T47D (cell line): ENCODE data around the gene CEP131.
"Not testable (repeated sequence)": the region's sequence is repeated elsewhere in the genome, so short reads cannot be mapped to it uniquely, and the experiment has no call there.

Experiments
- DNase-seq, 2 experiments: peaks; one replicate each; pipeline versions ENCODE4 v3.0.0 to v3.0.0-alpha.2; 2011 to 2012; ENCODE audit warnings: low read depth in 1 of 2, low spot score in 1 of 2
- JUND ChIP-seq: IDR thresholded peaks from 2 replicates; pipeline ENCODE4 v1.6.1; 2012; ENCODE audit warnings: low read depth
- in situ Hi-C: cut with HindIII; loops from 2 replicates; pipeline ENCODE4 v1.10.0; 2016; ENCODE audit warnings: low sequenced_read_pairs, low pct_unique_long_range_greater_than_20kb

Gene CEP131

DNA sequence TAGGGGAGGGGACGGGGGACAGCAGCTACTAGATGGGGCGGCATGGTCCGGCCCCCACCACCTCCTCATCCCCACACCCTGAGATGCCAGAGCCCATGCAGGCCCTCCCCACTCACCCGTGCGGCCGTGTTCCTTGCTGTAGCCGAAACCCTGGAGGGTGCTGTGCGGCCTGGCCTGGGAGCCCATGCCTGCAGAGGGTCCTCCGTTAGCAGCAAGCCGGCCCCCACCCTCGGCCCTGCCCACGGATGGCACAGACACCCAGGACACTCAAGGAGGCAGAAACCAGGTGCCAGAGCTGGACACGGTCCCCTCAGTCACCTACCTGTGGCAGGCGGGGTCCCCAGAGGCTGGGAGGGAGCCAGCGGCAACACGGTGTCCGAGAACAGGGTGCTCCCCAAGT lies 10.6 kb upstream of the CEP131 start:
- no peak for TF ChIP-seq JUND
- DNase-seq = no peak
- in situ Hi-C loops = no loop called here

GRCh38 chr17:81232616-81233241 lies 10.0 kb upstream of the CEP131 start:
- TF ChIP-seq JUND = no peak
- no peak for DNase-seq
- in situ Hi-C loops = no loop called here

DNA sequence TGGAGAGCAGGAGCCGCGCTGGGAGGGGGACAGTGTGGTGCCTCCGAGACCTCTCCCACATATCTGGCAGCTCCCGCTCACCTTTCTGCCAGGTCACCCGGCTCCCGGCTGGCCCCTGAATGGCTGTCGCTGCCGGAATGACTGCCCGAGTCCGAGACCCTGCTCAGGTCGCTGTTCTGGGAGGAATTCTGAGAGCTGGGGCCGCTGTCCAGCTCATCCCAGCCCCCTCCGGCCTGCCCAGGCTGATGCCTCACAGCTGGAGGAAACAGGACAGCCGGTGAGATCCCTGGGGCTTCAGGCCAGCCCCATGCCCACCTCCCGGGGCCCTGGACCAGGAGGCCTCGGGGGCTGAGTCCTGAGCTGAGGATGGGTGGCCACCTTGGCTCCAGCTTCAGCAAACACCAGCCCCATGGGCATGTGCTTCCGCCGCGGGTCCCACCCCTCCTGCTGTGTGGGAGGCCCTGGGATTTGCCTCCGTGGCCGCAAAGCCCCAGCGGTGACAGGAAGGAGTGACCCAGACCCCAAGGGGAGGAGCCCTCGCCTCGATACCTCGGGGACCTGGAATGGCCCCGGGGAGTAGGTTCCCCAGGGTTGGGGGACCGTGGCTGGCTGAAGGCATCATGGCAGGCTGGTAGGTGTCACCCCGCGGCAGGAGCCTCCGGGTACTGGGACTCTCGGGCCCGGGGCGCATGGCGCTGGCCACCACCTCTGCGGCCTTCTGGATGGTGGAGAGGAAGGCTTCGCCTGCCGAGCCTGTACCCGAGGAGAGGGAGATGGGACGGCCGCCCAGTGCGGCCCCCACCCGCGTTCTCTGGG lies 9.2 kb upstream of the CEP131 start:
- no peak for DNase-seq
- no peak for TF ChIP-seq JUND
- in situ Hi-C loops = no loop called here

DNA sequence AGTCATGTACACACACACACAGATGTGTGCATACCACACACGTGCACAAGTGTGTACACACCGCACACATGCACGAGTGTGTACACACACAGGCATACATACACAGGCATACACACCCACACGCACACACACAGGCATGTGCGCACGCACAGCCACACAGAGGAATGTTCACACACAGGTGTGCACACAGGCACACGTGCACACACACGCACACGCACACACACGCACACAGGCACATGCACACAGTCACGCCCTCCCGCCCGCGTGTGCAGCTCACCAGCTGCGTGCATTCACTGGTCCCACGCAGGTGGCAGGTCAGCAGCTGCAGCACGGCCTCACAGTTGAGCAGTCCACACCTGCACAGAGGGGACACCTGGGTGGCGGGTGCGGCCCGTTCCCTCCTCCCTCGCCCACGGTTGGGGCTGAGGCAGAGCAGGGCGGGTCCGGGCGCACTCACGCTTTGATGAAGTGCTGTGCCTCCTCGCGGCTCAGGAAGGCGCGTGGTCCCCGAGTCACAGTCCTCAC lies 8.4 kb upstream of the CEP131 start:
- TF ChIP-seq JUND = no peak
- no peak for DNase-seq
- in situ Hi-C loops = no loop called here

DNA sequence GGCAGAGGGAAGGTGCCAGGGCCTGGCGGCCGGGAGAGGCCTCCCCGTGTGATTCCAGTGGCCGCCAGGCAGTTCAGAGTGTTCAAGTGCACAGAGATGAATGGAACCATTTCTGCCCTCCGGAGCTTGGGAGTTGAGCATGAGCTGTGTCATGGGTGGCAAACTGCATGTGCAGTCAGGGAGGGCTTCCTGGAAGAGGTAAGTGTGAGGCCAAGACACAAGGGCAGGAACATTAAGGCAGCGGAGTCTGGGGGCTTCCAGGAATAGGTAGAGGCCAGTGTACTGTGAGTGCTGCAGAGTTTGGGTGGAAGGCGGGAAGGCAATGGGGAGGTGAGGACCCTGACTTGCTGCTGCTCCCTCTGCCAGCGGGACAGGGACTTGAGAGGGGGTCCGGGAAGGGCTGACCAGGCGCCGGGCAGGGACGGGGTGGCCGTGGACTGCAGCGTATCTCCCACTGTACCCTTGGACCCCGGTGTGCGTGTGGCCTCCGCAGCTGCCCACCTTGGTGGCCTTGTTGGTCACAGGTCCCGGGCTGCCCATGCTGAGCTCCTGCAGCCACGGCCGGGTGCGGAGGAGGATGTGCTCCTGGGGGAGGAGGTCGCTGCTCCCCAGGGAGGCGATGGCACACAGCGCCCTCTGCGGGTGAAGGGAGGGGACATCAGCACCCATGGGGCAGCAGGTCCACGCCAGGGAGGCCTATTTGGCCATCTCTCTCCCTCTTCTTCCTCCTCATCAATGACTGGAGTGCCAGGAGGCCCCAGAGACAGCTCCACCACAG lies 7.5 kb upstream of the CEP131 start:
- TF ChIP-seq JUND = no peak
- DNase-seq = peak; percentile 57 to 68
- in situ Hi-C loops = no loop called here

DNA sequence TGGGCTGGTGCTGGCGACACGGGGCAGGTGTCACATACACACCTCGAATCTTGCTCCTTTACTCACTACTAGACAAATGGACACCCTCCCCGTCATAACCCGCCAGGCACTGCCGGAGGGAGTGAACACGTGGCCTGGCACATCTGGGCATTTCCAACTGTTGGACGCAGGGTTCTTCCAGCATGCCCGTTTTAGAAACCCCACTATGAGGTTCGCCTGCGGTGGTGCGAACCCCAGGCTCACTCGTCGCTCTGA lies 6.8 kb upstream of the CEP131 start:
- in situ Hi-C loops = no loop called here
- TF ChIP-seq JUND = no peak
- DNase-seq = no peak

DNA sequence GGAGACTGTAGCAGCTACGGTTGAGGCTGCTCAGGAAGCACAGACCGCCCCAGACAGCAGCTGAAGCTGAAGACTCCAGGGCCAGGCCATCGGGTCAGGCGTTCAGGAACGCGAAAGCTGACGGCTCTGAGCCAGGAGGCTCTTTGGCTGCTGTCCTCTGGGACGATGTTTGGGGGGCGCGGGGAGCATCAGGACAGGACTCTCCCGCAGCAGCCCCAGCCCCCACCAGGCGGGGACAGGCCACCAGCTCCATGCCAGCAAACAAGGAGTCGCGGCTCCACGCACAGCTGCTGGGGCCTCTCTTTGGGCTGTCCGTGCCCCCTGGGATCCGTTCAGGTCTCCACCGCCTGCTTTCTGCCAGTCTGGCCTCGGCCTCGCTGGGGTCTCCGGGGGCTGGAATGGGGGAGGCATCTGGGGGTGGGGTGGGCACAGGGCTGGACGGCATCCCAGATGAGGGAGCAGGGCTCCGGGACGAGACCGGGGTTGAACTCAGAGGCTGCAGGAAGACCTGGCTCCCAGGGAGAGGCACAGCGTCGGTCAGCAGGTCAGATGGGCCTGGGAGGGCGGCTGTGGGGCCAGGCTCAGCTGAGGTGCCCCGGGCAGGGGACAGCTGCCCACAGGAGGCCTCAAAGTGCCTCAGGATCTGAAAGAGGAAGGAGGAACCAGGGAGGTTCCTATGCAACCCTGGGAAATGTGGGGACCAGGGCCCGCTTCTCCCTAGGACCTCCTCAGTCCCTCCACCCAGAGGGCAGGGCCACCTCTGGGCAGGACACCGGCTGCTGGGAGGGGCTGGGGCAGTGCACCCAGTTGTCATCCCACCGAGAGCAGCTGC lies 6.3 kb upstream of the CEP131 start:
- in situ Hi-C loops = no loop called here
- TF ChIP-seq JUND = no peak

DNA sequence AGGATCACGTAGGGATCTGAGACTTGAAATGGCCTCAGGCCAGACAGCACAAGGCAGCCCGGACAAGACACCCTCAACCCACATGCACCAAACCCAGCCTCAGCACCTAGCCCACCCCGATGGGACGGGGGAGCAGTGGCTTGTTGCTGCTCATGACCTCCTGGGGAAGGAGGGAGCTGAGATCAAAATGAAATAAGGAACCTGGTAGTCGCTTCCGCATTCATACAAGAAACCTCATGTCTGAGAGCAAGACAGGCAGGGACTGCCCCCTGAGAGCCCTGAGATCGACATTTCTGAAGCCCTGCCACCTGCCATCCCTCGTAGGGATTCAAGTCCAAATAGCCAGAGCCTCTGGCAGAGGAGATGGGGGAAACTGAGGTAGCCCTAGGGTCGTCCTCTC lies 5.7 kb upstream of the CEP131 start:
- in situ Hi-C loops = no loop called here
- DNase-seq = no peak
- no peak for TF ChIP-seq JUND

More for the DNA sequence above, 6.3 kb upstream of the CEP131 start:
- no peak for DNase-seq

- in situ Hi-C loops, DNase-seq: not testable (repeated sequence)
Observed at GRCh38 chr17:81227630-81228029, 4.9 kb upstream of the CEP131 start.

DNA sequence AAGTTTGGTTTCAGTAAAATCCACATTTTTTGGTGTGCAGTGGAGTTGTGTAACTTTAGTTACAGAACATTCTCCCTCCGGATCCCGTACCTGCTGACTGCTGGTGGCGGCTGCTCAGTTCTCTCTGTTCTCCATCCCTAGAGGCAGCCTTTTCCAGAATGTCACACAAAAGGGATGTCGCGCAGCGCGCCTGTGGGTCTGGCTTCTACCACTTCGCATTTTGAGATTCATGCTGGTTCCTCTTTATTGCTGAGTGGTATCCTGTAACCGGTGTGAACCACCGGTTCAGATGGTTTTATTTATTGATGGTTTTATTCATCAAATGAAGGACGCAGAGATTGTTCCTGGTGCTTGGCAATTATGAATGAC lies 981 bp upstream of the CEP131 start:
- in situ Hi-C loops = no loop called here
- no peak for DNase-seq
- TF ChIP-seq JUND = no peak

- no peak for DNase-seq
- no peak for TF ChIP-seq JUND
- in situ Hi-C loops = no loop called here
Observed at GRCh38 chr17:81222620-81222905, 202 bp downstream of the CEP131 start.

DNA sequence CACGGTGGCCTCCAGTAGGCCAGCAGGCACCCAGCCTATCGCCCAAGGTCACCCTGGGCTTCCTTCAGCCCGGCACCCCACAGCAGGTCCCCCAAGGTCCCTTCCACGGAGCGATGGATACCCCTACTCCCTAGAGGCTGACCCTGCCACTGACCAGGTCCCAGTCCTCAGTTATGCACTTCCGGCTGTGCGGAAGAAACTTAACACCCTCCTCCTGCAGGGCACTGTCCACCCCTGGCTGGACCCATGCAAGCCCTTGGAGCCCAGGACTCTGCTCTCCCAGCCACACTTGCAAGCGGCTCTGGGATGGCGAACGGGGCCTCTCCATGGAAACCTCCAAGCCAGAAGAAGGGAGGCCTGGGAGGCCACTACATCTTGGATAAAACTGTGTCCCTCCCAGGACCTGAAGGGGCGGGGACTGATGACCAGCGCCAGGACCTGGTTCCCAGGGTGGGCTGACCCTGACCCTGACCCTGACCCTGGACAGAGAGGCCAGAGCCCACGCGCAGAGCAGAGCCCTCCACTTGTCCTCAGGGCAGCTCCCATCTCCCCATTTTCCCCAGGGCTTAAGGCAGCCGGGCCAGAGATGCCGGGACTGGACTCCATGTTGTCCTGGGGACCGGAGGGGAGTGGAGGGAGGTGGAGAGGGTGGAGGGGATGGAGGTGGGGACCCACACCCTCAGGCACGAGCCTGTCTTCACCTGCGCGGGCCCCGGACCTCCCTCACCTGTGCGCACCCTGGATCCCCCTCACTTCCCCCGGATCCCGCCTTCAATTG lies 734 bp downstream of the CEP131 start:
- no peak for DNase-seq
- in situ Hi-C loops = no loop called here
- TF ChIP-seq JUND = no peak
